IMR-90 (cell line): ENCODE measurements around the gene CLCA1. TPM values are rescaled to one million over a fixed set of nuclear protein-coding genes. Genes with fewer than 3 reads are reported as not detected.

Experiments
- ATAC-seq: fragments of 200-7000 bp; cut with Tn5 transposase; 2 replicates; pipeline ENCODE4 v1.9.1; 2020; ENCODE audit warnings: low read depth, mild to moderate bottlenecking, moderate library complexity
- BruUV-seq: library from RNA; stranded (reverse); fragments of 400-500 nt; replicated peaks from 2 replicates; lab custom pipeline; 2021; lab: Mats Ljungman, UMichigan
- CTCF ChIA-PET: fragments of 300-600 bp; formaldehyde crosslinking; extraction: SDS; loops from one replicate; lab custom pipeline; 2021; ENCODE audit warnings: antibody characterized with exemption; lab: Yijun Ruan, JAX
- POLR2A ChIA-PET: fragments of 300-600 bp; sonication (Branson Sonifier 250); formaldehyde crosslinking; loops from one replicate; lab custom pipeline; 2022; ENCODE audit warnings: antibody characterized with exemption; ENCODE audit not compliant: unreplicated experiment; lab: Charles Lee
- DNase-seq: peaks from one replicate; pipeline ENCODE4 v3.0.0; 2013
- H2AFZ ChIP-seq: replicated peaks from 2 replicates; pipeline ENCODE3; 2013; ENCODE audit warnings: low read length, mild to moderate bottlenecking; ENCODE audit not compliant: poor library complexity
- H2AK5ac ChIP-seq: 2 replicates; pipeline ENCODE4 v1.6.1; 2013; ENCODE audit warnings: low read depth, low read length, inconsistent platforms
- H2AK9ac ChIP-seq: replicated peaks from 2 replicates; pipeline ENCODE3; 2013; ENCODE audit warnings: mild to moderate bottlenecking, low read depth, low read length, moderate library complexity; ENCODE audit not compliant: poor library complexity
- H2BK120ac ChIP-seq: 2 replicates; pipeline ENCODE4 v1.6.1; 2013; ENCODE audit warnings: low read depth, low read length, inconsistent platforms
- H2BK15ac ChIP-seq: 3 replicates; pipeline ENCODE4 v1.6.1; 2013; ENCODE audit warnings: low read depth, low read length, inconsistent platforms
- H2BK20ac ChIP-seq: 2 replicates; pipeline ENCODE4 v1.6.1; 2013; ENCODE audit warnings: low read depth, mild to moderate bottlenecking, inconsistent platforms, low read length, moderate library complexity
- H2BK5ac ChIP-seq: 2 replicates; pipeline ENCODE4 v1.6.1; 2013; ENCODE audit warnings: mild to moderate bottlenecking, low read depth, low read length, inconsistent platforms; ENCODE audit not compliant: poor library complexity, severe bottlenecking
- H3K14ac ChIP-seq: replicated peaks from 2 replicates; pipeline ENCODE4 v1.6.1; 2013; ENCODE audit warnings: low read depth, low read length, inconsistent platforms
- H3K18ac ChIP-seq: 2 replicates; pipeline ENCODE4 v1.6.1; 2013; ENCODE audit warnings: low read depth, low read length, control low read depth
- H3K23ac ChIP-seq: 2 replicates; pipeline ENCODE4 v1.6.1; 2013; ENCODE audit warnings: low read depth, low read length, inconsistent platforms
- H3K27ac ChIP-seq: 2 replicates; pipeline ENCODE4 v1.5.1; 2013; ENCODE audit warnings: mild to moderate bottlenecking, control low read depth, low read length; ENCODE audit not compliant: insufficient read depth
- H3K27me3 ChIP-seq: 2 replicates; pipeline ENCODE4 v1.6.1; 2013; ENCODE audit warnings: low read length; ENCODE audit not compliant: control insufficient read depth, insufficient read depth
- H3K36me3 ChIP-seq: 2 replicates; pipeline ENCODE4 v1.6.1; 2013; ENCODE audit warnings: low read length, mixed read lengths; ENCODE audit not compliant: control insufficient read depth, insufficient read depth
- H3K4ac ChIP-seq: 2 replicates; pipeline ENCODE4 v1.6.1; 2013; ENCODE audit warnings: low read depth, low read length, inconsistent platforms
- H3K4me1 ChIP-seq: 2 replicates; pipeline ENCODE4 v1.6.1; 2013; ENCODE audit warnings: low read length, mixed read lengths; ENCODE audit not compliant: control insufficient read depth, insufficient read depth
- H3K4me2 ChIP-seq: 2 replicates; pipeline ENCODE4 v1.6.1; 2013; ENCODE audit warnings: low read depth, mild to moderate bottlenecking, control low read depth, low read length, moderate library complexity
- H3K4me3 ChIP-seq: 2 replicates; pipeline ENCODE4 v1.5.1; 2013; ENCODE audit warnings: low read depth, mild to moderate bottlenecking, control low read depth, low read length, moderate library complexity; ENCODE audit not compliant: insufficient read depth
- H3K56ac ChIP-seq: 2 replicates; pipeline ENCODE4 v1.6.1; 2013; ENCODE audit warnings: low read length, inconsistent platforms; ENCODE audit not compliant: insufficient read depth; ENCODE audit errors: extremely low read depth
- H3K79me1 ChIP-seq, 2 experiments: 2 replicates each; pipeline ENCODE4 v1.6.1; 2013; ENCODE audit warnings: low read length in 2 of 2, inconsistent platforms in 1 of 2, low read depth in 1 of 2
- H3K9ac ChIP-seq: 2 replicates; pipeline ENCODE4 v1.6.1; 2013; ENCODE audit warnings: low read depth, low read length, control low read depth
- H3K9me1 ChIP-seq: 2 replicates; pipeline ENCODE4 v1.6.1; 2013; ENCODE audit warnings: low read length, inconsistent platforms; ENCODE audit not compliant: insufficient read depth
- H3K9me3 ChIP-seq: 2 replicates; pipeline ENCODE4 v1.6.1; 2013; ENCODE audit warnings: low read length; ENCODE audit not compliant: control insufficient read depth, insufficient read depth
- H4K20me1 ChIP-seq: 2 replicates; pipeline ENCODE4 v1.6.1; 2013; ENCODE audit warnings: low read length, inconsistent platforms; ENCODE audit not compliant: insufficient read depth
- H4K5ac ChIP-seq: 2 replicates; pipeline ENCODE4 v1.6.1; 2013; ENCODE audit warnings: mild to moderate bottlenecking, low read depth, low read length, control low read depth
- H4K8ac ChIP-seq, 2 experiments: 2 replicates each; pipeline ENCODE4 v1.6.1; 2013; ENCODE audit warnings: low read depth in 2 of 2, low read length in 2 of 2, control low read depth in 1 of 2, inconsistent platforms in 1 of 2
- H4K91ac ChIP-seq: 2 replicates; pipeline ENCODE4 v1.6.1; 2013; ENCODE audit warnings: low read depth, low read length, inconsistent platforms; ENCODE audit not compliant: insufficient read depth
- BHLHE40 ChIP-seq: fragments of 150-350 bp; IDR thresholded peaks from 2 replicates; pipeline ENCODE4 v1.6.1; 2016; ENCODE audit warnings: mild to moderate bottlenecking, low read depth, low read length
- CEBPB ChIP-seq: IDR thresholded peaks from 2 replicates; pipeline ENCODE4 v1.6.1; 2012; ENCODE audit warnings: low read depth, low read length, improper control_type of control experiment
- CHD1 ChIP-seq: IDR thresholded peaks from 2 replicates; pipeline ENCODE4 v1.6.1; 2012; ENCODE audit warnings: low read depth, low read length, improper control_type of control experiment
- CTCF ChIP-seq: conservative IDR thresholded peaks from 2 replicates; pipeline ENCODE4 v1.5.1; 2012; ENCODE audit warnings: mild to moderate bottlenecking, low read depth, low read length, improper control_type of control experiment
- ELK1 ChIP-seq: fragments of 150-350 bp; IDR thresholded peaks from 2 replicates; pipeline ENCODE4 v1.6.1; 2016; ENCODE audit warnings: low read depth, mild to moderate bottlenecking, low read length, moderate library complexity, borderline replicate concordance
- FOS ChIP-seq: fragments of 150-350 bp; IDR thresholded peaks from 2 replicates; pipeline ENCODE4 v1.6.1; 2016; ENCODE audit warnings: low read depth, low read length
- MAFK ChIP-seq: IDR thresholded peaks from 2 replicates; pipeline ENCODE4 v1.6.1; 2012; ENCODE audit warnings: low read depth, low read length, improper control_type of control experiment
- MAZ ChIP-seq: IDR thresholded peaks from 2 replicates; pipeline ENCODE4 v1.6.1; 2012; ENCODE audit warnings: low read depth, mild to moderate bottlenecking, low read length, improper control_type of control experiment, moderate library complexity, borderline replicate concordance
- MXI1 ChIP-seq: IDR thresholded peaks from 2 replicates; pipeline ENCODE4 v1.6.1; 2012; ENCODE audit warnings: low read depth, mild to moderate bottlenecking, low read length, moderate library complexity, borderline replicate concordance
- NFE2L2 ChIP-seq: fragments of 150-350 bp; IDR thresholded peaks from 2 replicates; pipeline ENCODE4 v1.6.1; 2016; ENCODE audit warnings: low read depth, mild to moderate bottlenecking, low read length
- POLR2A ChIP-seq: IDR thresholded peaks from 2 replicates; pipeline ENCODE4 v1.6.1; 2012; ENCODE audit warnings: mild to moderate bottlenecking, low read depth, low read length
- RAD21 ChIP-seq: IDR thresholded peaks from 2 replicates; pipeline ENCODE4 v1.6.1; 2012; ENCODE audit warnings: low read length, improper control_type of control experiment
- RCOR1 ChIP-seq: IDR thresholded peaks from 2 replicates; pipeline ENCODE4 v1.6.1; 2012; ENCODE audit warnings: mild to moderate bottlenecking, low read length, improper control_type of control experiment; ENCODE audit not compliant: insufficient replicate concordance
- RFX5 ChIP-seq: IDR thresholded peaks from 2 replicates; pipeline ENCODE4 v1.8.0; 2012; ENCODE audit warnings: low read depth, mild to moderate bottlenecking, low read length, moderate library complexity
- SMC3 ChIP-seq: fragments of 150-350 bp; IDR thresholded peaks from 2 replicates; pipeline ENCODE4 v1.6.1; 2016; ENCODE audit warnings: low read depth, mild to moderate bottlenecking, antibody characterized with exemption, low read length, moderate library complexity
- USF2 ChIP-seq: fragments of 150-350 bp; IDR thresholded peaks from 2 replicates; pipeline ENCODE4 v1.6.1; 2017; ENCODE audit warnings: mild to moderate bottlenecking, antibody characterized with exemption, low read length, low read depth
- WGBS, 2 experiments: methylation state at CpG; one replicate each; pipeline versions ENCODE4 v1.1.5 to v1.1.7; 2013; ENCODE audit warnings: missing lambda C conversion rate in 2 of 2; ENCODE audit not compliant: insufficient read length in 1 of 2; ENCODE audit errors: extremely low coverage in 2 of 2; 5-methylcytosine and 5-hydroxymethylcytosine counted together
- dilution Hi-C: fragments of 300-500 bp; cut with HindIII; formaldehyde crosslinking; loops from one replicate; pipeline ENCODE4 v1.14.3; 2018; ENCODE audit warnings: low sequenced_read_pairs; ENCODE audit not compliant: unreplicated experiment
- in situ Hi-C: fragments of 300-500 bp; cut with MboI; formaldehyde crosslinking; loops from 3 replicates; pipeline ENCODE4 v1.14.3; 2019; ENCODE audit warnings: low sequenced_read_pairs, inconsistent platforms, mixed read lengths
- intact Hi-C: fragments of 100-400 bp; cut with micrococcal nuclease; formaldehyde crosslinking; loops from 2 replicates; pipeline ENCODE4 v1.10.0; 2022
- polyA plus RNA-seq, 3 experiments: library from polyadenylated mRNA; depleted of rRNA; stranded (reverse); fragments of >200 nt; gene quantifications; 2 replicates each; pipeline ENCODE4 v1.2.3, GENCODE V29; 2012; ENCODE audit warnings: low replicate concordance in 1 of 3
- total RNA-seq: library from RNA; depleted of rRNA; stranded (reverse); fragments of >200 nt; gene quantifications from 2 replicates; pipeline ENCODE4 v1.2.3, GENCODE V29; 2012

CLCA1 gene
- total and polyA plus RNA-seq, 2 of the 4 experiments (the other 2 are of a cell fraction) = not detected

GRCh38 chr1:86546787-86547221, 78.1 kb downstream of the CLCA1 start, which contains the start of gene CLCA4:
Gene CLCA4, plus strand, starts transcription at chr1:86547078. Its CDS starts 42 bp downstream, at chr1:86547120.
- intact Hi-C loops = no loop called here
- POLR2A ChIA-PET = no interaction called here

More at GRCh38 chr1:86546787-86547221, 78.1 kb downstream of the CLCA1 start, which contains the start of gene CLCA4:
- Histone ChIP-seq H3K14ac (no peak within 1 kb of the TSS), H2BK120ac (no peak within 1 kb of the TSS), H2AK5ac (no peak within 1 kb of the TSS), H4K5ac (no peak within 1 kb of the TSS), H3K79me1 (no peaks in the 10 kb centered on the region), H3K9ac (no peak within 1 kb of the TSS), H2AK9ac (no peak within 1 kb of the TSS), H3K27ac (no peak within 1 kb of the TSS), H3K4me1 (no peaks in the 10 kb centered on the region), H3K23ac (no peak within 1 kb of the TSS), H3K27me3 (no peaks in the 10 kb centered on the region), H3K18ac (no peak within 1 kb of the TSS), H4K91ac (no peak within 1 kb of the TSS), H3K4me3 (no peak within 1 kb of the TSS), H2BK20ac (no peak within 1 kb of the TSS), H4K8ac (no peak within 1 kb of the TSS), H4K20me1 (no peaks in the 10 kb centered on the region), H2BK5ac (no peak within 1 kb of the TSS), H3K9me1 (no peaks in the 10 kb centered on the region), H3K56ac (no peak within 1 kb of the TSS), H2BK15ac (no peak within 1 kb of the TSS), H3K9me3 (no peaks in the 10 kb centered on the region), H3K4ac (no peak within 1 kb of the TSS), H3K4me2 (no peak within 1 kb of the TSS), H2AFZ (no peak within 1 kb of the TSS), H3K36me3 (no peaks in the 10 kb centered on the region)
- WGBS, 2 experiments = no CpG with 5 or more reads among the region's 2 CpGs
- CTCF ChIA-PET = no interaction called here
- dilution Hi-C loops = no loop called here
- no peak for TF ChIP-seq CHD1
- TF ChIP-seq CEBPB = no peak
- no peak for TF ChIP-seq RAD21
- no peak for TF ChIP-seq FOS
- no peak for TF ChIP-seq SMC3
- no peak for TF ChIP-seq BHLHE40
- TF ChIP-seq MXI1 = no peak
- no peak for TF ChIP-seq USF2
- no peak for TF ChIP-seq CTCF
- TF ChIP-seq MAZ = no peak
- TF ChIP-seq POLR2A = no peak
- TF ChIP-seq RCOR1 = no peak
- TF ChIP-seq MAFK = no peak
- no peak for TF ChIP-seq NFE2L2
- no peak for TF ChIP-seq RFX5
- no peak for TF ChIP-seq ELK1
- BruUV-seq = no TSS peak
- in situ Hi-C loops = no loop called here
- no peak for DNase-seq
- ATAC-seq = no peak
